ENCODE data around the gene ORMDL2.

DNA sequence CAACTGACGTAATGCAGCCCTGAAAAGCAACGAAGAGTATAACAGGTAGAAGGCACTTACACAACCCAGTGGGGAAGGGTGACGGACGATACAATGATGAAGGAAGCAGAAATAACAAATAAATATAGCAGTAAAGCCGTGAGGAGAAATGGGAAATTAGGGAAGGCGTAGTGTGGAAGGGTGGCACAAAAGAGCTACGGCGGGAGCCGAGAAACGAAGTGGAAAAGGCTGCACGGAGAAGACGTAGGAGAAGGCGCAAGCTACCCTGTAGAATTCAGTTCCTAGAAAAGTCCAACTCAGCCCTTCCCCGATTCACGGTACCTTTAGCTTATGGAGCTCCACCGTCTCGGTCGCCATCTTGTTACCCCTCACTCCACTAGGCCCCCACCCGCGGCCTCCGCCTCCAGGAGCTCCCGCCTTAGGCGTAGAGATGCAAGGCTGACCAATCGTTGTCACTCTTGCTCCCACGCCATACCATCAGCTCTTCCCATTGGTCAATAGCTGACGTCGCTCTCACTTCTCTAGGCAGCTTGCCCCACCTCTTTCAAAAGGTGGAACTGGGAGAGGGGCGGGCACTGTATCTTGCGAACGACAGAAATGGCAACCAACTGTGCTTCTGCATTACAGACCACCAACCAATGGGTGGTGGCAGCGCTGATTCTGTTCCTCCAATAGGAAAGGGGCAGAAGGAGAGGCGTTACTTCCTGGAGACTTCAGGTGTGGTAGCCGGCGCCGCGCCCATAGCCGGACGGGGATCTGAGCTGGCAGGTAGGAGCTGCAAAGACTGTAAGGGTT lies at the start of gene ORMDL2, which contains the start of gene SARNP:
- peak; percentile 82 for TF ChIP-seq MXI1 (IDR thresholded peaks at IDR 0.05; ENCODE audit: low read depth, low read length)
- TF ChIP-seq, protein P1, sequence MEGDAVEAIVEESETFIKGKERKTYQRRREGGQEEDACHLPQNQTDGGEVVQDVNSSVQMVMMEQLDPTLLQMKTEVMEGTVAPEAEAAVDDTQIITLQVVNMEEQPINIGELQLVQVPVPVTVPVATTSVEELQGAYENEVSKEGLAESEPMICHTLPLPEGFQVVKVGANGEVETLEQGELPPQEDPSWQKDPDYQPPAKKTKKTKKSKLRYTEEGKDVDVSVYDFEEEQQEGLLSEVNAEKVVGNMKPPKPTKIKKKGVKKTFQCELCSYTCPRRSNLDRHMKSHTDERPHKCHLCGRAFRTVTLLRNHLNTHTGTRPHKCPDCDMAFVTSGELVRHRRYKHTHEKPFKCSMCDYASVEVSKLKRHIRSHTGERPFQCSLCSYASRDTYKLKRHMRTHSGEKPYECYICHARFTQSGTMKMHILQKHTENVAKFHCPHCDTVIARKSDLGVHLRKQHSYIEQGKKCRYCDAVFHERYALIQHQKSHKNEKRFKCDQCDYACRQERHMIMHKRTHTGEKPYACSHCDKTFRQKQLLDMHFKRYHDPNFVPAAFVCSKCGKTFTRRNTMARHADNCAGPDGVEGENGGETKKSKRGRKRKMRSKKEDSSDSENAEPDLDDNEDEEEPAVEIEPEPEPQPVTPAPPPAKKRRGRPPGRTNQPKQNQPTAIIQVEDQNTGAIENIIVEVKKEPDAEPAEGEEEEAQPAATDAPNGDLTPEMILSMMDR (IDR thresholded peaks at IDR 0.05 in 2 of 3, conservative IDR thresholded peaks at IDR 0.05 in 1 of 3; ENCODE audit: control insufficient read depth in 2 of 3, extremely low read depth in 1 of 3, insufficient read depth in 1 of 3, low read depth in 3 of 3, low read length in 3 of 3), result no peak
- TF ChIP-seq EZH2 (IDR thresholded peaks at IDR 0.05; ENCODE audit: borderline replicate concordance, control insufficient read depth, low read depth, low read length), result no peak
- peak; percentile 98 for TF ChIP-seq SP1 (IDR thresholded peaks at IDR 0.05; ENCODE audit: low read depth, low read length)
- TF ChIP-seq SIX5 (IDR thresholded peaks at IDR 0.05; ENCODE audit: low read depth, low read length, severe bottlenecking), result peak; percentile 37
- TF ChIP-seq, protein P2, sequence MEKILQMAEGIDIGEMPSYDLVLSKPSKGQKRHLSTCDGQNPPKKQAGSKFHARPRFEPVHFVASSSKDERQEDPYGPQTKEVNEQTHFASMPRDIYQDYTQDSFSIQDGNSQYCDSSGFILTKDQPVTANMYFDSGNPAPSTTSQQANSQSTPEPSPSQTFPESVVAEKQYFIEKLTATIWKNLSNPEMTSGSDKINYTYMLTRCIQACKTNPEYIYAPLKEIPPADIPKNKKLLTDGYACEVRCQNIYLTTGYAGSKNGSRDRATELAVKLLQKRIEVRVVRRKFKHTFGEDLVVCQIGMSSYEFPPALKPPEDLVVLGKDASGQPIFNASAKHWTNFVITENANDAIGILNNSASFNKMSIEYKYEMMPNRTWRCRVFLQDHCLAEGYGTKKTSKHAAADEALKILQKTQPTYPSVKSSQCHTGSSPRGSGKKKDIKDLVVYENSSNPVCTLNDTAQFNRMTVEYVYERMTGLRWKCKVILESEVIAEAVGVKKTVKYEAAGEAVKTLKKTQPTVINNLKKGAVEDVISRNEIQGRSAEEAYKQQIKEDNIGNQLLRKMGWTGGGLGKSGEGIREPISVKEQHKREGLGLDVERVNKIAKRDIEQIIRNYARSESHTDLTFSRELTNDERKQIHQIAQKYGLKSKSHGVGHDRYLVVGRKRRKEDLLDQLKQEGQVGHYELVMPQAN (conservative IDR thresholded peaks at IDR 0.05), result peak; percentile 87
- peak; percentile 54; the same call in 1 of the 2 replicates for TF ChIP-seq HCFC1 (IDR thresholded peaks at IDR 0.05; ENCODE audit: low read length)
- TF ChIP-seq, protein P3, sequence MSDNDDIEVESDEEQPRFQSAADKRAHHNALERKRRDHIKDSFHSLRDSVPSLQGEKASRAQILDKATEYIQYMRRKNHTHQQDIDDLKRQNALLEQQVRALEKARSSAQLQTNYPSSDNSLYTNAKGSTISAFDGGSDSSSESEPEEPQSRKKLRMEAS (IDR thresholded peaks at IDR 0.05; ENCODE audit: low read depth, low read length), result no peak
- TF ChIP-seq ESRRA (IDR thresholded peaks at IDR 0.05; ENCODE audit: low read length), result no peak
- peak; percentile 44; the same call in 1 of the 2 replicates for TF ChIP-seq IKZF1 (conservative IDR thresholded peaks at IDR 0.05)

Measured in GM12878 (cell line).